NCI-H2029 treated with DMSO at 0.1 percent for 48 hours (cell line): ENCODE results near the gene ACOT11.
A peak's percentile ranks its signal among the peaks of the same experiment; 100 is the strongest.
"Not testable (repeated sequence)": the region's sequence is repeated elsewhere in the genome, so short reads cannot be mapped to it uniquely, and the experiment has no call there.

Experiments used
- DNase-seq: peaks from one replicate; lab custom pipeline; 2025; lab: John Stamatoyannopoulos, UW

The ACOT11 gene

GRCh38 chr1:54547601-54548388 is at the start of gene ACOT11:
ACOT11 (plus strand) TSS chr1:54548228; CDS start chr1:54548310, 82 bp downstream.
- DNase-seq: peak; percentile 82

GRCh38 chr1:54498383-54499096 is 49.5 kb upstream of the ACOT11 start:
- no peak for DNase-seq

- DNase-seq: no peak
Measured at GRCh38 chr1:54499097-54499359, 49.0 kb upstream of the ACOT11 start.

GRCh38 chr1:54499360-54500106 is 48.5 kb upstream of the ACOT11 start:
- no peak for DNase-seq

DNA sequence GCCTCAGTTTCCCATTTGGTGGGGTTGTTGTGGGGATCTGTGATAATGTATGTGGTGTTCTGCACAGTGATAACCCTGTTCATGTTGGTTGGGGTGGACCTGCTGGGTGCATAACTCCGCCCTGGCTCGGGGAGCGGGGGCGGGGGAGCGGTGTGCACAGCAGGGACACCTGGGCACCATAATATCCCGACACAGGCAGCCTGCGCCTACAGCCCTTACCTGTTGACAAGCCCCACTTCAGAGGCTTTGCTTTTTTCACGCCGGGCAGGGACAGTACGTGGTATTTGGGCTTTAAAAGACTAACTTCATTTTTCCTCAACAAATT is 48.0 kb upstream of the ACOT11 start:
- DNase-seq: no peak

DNA sequence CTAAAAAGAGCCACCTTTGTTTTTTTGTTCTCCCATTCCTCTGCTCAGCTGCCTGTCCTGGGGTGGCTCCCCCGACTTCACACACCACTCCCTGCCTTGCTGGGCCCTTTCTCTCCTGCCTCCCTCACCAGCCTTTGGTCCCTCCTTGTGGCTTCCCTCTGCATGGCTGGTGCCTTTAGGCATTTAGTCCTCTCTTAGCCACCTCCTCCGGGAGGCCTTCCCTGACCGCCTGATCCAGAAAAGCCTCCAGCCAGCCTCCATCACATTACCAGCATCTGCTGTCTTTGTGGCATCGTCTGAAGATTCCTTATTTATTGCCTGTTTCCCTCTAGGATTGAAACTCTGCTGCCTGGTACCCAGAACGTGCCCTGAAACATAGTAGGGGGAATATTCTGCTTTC is 46.2 kb upstream of the ACOT11 start:
- no peak for DNase-seq

- DNase-seq: no peak
Measured at GRCh38 chr1:54502342-54502741, 45.7 kb upstream of the ACOT11 start.

- no peak for DNase-seq
Measured at GRCh38 chr1:54506594-54506993, 41.4 kb upstream of the ACOT11 start.

DNA sequence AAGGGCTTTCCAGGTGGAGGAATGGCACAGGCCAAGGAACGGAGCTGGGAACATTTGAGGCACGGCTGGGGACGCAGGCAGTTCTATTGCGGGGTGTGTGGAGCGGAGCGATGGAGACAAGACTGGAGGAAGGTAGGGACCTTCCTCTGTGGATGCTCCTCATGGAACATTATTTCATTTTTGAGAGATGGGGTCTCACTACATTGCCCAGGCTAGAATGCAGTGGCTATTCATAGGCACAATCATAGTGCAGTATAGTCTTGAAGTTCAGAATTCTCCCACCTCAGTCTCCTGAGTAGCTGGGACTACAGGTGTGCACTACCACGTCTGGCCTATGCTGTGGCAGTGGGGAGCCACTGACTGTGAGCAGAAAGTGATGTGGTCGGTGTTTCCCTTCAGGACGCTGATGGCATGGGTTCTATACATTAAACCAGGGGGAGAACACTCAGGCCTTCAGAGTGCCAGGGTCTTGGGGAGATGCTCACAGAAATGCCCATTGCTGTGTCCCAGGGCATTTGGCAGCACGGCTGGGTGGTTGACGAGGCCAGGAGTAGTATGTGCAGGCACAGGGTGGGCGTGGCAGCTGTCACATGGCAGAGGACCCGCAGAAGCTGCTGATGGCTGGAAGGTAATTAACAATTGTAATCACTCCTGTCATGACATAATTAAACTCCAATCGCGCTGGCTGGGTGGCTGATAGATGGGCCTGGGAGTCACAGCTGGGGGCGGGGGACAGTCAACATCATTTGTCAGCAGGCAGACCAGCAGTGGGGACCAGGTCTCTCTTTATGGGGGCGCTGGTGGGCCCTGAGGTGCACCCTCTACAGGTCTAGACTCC is 40.8 kb upstream of the ACOT11 start:
- no peak for DNase-seq

GRCh38 chr1:54510715-54511270 is 37.2 kb upstream of the ACOT11 start:
- DNase-seq: no peak

DNA sequence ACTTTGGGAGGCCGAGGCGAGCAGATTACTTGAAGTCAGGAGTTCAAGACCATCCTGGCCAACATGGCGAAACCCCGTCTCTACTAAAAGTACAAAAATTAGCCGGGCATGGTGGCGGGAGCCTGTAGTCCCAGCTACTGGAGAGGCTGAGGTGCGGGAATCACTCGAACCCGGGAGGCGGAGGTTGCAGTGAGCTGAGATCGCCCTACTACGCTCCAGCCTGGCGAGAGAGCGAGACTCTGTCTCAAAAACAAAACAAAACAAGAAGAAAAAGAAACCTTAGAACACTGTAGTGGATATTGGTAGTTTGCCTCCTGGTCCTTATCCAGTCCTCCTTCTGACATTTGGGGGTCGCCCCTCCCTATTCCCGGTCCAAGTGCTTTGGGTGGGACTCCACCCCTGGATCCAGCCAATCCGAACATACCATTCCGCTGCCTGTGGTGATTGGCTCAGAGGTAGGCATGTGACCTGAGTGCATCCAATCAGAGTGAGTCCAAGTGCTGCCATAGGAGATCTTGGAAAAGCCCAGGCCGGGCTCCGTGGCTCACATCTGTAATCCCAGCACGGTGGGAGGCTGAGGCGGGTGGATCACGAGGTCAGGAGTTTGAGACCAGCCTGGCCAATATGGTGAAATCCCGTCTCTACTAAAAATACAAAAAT is 34.0 kb upstream of the ACOT11 start:
- DNase-seq: not testable (repeated sequence)

- DNase-seq: no peak
Measured at GRCh38 chr1:54516249-54516920, 31.6 kb upstream of the ACOT11 start.

DNA sequence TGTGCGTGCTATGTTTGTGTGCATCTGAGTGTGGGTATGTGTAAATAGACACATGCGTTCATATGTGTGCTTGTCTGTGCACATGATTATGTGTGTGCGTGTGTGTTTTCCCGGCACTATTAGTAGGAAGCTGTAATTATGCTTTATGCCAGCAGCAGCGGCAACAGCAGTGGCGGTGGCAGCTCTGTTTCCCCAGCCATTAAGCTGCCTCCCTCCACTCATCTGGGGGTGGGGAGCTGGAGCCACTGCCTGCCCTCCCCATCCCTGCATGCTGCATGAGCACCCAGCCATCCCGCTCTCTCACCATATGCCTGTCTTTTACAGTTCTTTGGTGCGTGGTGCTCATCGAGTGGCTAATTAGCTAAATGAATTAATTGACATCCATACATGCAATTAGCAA is 30.5 kb upstream of the ACOT11 start:
- no peak for DNase-seq

- no peak for DNase-seq
Measured at GRCh38 chr1:54518489-54518888, 29.5 kb upstream of the ACOT11 start.

DNA sequence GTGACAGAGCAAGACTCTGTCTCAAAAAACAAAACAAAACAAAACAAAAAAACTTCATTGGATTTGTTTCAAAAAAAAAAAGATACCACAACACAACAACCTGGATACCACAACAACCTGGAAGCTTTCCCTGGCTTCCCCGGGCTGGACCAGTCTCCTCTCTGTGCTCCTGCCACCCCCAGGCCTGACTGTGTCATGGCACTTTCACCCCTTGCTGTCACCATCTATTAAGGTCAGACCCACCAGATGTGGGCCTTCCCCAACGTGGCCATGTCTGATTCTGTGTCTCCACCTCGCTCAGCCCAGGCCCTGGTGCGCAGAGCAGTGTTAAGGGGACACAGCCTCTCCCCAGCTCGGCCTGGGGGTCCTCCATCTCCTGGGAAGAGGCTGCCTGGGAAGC is 28.3 kb upstream of the ACOT11 start:
- no peak for DNase-seq

- no peak for DNase-seq
Measured at GRCh38 chr1:54520631-54521321, 27.3 kb upstream of the ACOT11 start.

DNA sequence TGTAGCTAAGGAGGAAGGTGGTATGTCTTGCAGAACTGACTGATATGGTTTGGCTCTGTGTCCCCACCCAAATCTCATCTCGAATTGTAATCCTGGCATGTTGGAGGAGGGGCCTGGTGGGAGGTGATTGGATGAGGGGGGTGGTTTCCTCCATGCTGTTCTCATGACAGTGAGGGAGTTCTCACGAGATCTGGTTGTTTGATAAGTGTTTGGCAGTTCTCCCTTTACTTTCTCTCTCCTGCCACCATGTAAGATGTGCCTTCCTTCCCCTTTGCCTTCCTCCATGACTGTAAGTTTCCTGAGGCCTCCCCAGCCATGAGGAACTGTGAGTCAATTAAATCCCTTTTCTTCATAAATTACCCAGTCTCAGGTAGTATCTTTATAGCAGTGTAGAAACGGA is 21.5 kb upstream of the ACOT11 start:
- DNase-seq: not testable (repeated sequence)

- DNase-seq: no peak
Measured at GRCh38 chr1:54528613-54529012, 19.4 kb upstream of the ACOT11 start.

DNA sequence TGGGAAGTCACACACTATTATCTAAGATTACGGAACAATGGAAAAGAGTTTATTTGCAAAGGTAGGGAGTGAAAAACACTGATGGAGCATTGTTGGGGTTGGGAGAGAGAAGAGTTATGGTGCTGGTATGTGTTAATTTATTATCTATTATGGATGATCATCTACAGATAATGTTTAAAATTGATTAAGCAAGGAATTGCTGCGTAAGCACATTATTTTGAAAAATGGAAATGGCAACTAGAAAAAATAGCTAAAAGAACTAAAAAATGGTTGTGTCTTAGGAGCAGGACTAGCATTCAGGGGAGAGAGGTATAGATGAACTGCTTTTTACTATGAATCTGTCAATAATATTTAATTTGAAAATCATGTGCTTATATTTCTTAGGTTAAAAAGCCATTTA is 16.0 kb upstream of the ACOT11 start:
- DNase-seq: no peak

GRCh38 chr1:54536656-54537055 is 11.4 kb upstream of the ACOT11 start:
- not testable (repeated sequence) for DNase-seq
